OCI-LY7 (cell line): Measurements from ENCODE around the gene DYDC1.

Source experiments
- EZH2phosphoT487 ChIP-seq: fragments of 200-600 bp; sonication (generic); IDR thresholded peaks from 2 replicates; pipeline ENCODE4 v1.6.1; 2018; ENCODE audit warnings: low read depth, borderline replicate concordance, mild to moderate bottlenecking, mixed run types, antibody characterized with exemption, low read length, moderate library complexity, mixed read lengths
- TF ChIP-seq, protein P1 (sequence below): fragments of 200-600 bp; sonication (generic); conservative IDR thresholded peaks from 2 replicates; pipeline ENCODE4 v1.5.1; 2014; ENCODE audit warnings: mild to moderate bottlenecking, antibody characterized with exemption, low read length, moderate library complexity, mixed read lengths

DNA sequence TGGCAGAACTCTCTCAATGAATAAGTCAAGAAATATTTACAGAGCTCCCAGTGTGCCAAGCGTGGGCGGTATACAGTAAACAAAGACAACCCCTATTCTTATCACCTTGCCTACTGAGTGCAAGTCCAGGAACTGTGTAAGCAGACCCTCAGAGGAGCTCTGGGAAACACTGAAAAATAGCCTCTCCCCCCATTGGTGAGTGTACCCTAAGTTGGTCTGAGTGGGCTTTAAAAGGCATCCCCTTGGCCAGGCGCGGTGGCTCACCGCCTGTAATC is 1.2 kb upstream of the DYDC1 start:
- TF ChIP-seq, protein P1, sequence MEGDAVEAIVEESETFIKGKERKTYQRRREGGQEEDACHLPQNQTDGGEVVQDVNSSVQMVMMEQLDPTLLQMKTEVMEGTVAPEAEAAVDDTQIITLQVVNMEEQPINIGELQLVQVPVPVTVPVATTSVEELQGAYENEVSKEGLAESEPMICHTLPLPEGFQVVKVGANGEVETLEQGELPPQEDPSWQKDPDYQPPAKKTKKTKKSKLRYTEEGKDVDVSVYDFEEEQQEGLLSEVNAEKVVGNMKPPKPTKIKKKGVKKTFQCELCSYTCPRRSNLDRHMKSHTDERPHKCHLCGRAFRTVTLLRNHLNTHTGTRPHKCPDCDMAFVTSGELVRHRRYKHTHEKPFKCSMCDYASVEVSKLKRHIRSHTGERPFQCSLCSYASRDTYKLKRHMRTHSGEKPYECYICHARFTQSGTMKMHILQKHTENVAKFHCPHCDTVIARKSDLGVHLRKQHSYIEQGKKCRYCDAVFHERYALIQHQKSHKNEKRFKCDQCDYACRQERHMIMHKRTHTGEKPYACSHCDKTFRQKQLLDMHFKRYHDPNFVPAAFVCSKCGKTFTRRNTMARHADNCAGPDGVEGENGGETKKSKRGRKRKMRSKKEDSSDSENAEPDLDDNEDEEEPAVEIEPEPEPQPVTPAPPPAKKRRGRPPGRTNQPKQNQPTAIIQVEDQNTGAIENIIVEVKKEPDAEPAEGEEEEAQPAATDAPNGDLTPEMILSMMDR = no peak
- TF ChIP-seq EZH2phosphoT487 = no peak
